Jurkat, Clone E6-1 (cell line): Measurements from ENCODE around the gene ZC3H12D.
"Not testable (repeated sequence)": the region's sequence is repeated elsewhere in the genome, so short reads cannot be mapped to it uniquely, and the experiment has no call there.

Experiments used
- DNase-seq: peaks from one replicate; pipeline ENCODE4 v3.0.0-alpha.2; 2011; ENCODE audit warnings: low read depth, low spot score
- H3K4me3 ChIP-seq: 2 replicates; pipeline ENCODE4 v1.5.1; 2011; ENCODE audit warnings: mild to moderate bottlenecking, low read length, control low read depth, moderate library complexity

The ZC3H12D gene

DNA sequence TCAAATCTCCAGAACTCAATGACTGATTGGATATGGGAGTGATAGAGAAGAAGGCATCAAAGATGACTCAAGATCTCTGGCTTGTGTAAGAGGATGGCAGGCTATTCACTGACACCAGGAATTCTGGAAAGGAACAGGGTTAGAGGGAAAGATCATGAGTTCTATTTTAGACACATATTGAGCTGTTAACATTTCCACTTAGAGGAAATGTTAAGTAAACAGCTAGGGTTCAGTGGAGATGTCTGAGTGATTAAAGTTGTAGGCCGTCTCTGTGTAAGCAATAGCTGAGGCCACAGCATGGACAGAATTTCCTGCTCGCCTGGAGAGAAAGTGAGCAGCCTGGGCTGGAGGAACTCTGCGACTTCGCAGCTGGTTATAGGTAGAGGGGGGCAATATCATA, 21.0 kb downstream of the ZC3H12D start:
- DNase-seq: no peak
- H3K4me3 ChIP-seq: no peak overlapping the region

DNA sequence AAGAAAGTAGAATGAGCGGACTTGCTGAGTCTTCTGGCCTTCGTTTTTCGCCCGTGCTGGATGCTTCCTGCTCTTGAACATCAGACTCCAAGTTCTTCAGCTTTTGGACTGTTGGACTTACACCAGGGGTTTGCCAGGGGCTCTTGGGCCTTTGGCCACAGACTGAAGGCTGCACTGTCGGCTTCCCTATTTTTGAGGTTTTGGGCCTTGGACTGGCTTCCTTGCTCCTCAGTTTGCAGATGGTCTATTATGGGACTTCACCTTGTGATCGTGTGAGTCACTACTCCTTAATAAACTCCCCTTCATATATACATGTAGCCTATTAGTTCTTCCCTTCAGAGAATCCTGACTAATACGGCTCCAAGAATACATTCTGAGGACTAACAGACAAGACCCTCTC, 22.1 kb downstream of the ZC3H12D start:
- DNase-seq, H3K4me3 ChIP-seq: not testable (repeated sequence)

DNA sequence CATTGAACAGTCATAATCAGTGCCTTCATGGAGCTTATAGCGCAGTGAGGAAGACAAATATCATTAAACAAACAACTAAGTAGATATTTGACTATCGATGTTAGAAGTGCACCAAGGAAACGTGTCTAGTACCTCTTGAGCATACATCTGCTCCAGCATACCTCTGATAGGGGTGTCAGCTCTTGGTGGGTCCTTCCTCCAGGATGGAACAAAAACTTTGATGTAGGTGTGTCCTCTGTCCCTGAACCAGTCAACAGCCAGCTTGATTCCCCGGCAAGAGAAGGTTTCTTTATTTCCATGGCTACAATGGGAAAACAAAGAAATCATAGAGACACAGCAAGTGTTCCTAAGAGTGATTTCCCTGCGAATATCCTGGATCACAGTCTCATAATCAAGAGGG, 23.1 kb downstream of the ZC3H12D start:
- H3K4me3 ChIP-seq: no peak overlapping the region
- no peak for DNase-seq

DNA sequence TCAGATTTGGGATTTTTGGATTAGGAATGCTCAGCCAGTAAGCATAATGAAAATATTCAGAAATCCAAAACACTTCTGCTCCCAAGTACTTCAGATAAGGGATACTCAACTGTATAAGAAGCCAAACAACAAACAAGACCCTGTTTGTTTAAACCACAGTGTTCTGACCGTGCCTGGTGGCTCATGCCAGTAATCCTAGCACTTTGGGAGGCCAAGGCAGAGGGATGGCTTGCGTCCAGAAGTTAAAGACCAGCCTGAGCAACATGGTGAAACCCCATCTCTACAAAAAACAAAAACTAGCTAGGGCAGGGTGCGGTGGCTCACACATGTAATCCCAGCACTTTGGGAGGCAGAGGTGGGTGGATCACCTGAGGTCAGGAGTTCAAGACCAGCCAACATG, 24.6 kb downstream of the ZC3H12D start:
- H3K4me3 ChIP-seq, DNase-seq: not testable (repeated sequence)

DNA sequence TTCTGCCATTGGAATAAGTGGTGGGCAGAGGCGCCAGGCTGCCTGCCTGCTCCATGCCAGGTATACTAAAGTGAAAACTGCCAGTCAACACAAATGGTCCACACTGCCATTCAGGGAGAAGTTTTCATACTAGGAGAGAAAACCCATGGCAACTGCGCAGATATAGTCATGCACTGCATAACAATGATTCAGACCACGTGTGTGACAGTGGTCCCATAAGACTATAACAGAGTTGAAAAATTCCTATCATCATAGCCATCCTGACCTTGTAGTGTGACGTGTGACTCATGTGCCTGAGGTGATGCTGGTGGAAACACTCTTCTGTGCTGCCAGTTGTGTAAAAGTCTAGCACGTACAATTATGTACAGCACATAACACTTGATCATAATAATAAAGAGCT, 25.1 kb downstream of the ZC3H12D start:
- no peak overlapping the region for H3K4me3 ChIP-seq
- DNase-seq: no peak

DNA sequence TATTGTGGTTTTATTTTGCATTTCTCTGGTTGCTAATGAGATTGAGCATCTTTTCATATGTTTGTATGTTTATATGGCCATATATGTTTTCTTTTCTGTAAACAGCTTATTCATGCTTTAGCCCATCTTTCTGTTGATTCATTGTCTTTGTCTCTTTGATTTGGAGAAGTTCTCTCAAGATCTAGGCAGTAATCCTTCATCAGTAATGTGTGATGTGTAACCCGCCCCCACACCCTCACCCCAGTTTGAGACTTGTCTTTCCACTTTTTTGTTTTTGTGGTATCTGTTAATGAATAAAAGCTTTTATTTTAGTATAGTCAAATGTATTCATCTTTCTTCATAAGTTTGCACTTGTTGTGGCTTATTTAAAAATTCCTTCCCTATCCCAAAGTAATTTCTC, 26.0 kb downstream of the ZC3H12D start:
- H3K4me3 ChIP-seq: no peak overlapping the region
- no peak for DNase-seq

DNA sequence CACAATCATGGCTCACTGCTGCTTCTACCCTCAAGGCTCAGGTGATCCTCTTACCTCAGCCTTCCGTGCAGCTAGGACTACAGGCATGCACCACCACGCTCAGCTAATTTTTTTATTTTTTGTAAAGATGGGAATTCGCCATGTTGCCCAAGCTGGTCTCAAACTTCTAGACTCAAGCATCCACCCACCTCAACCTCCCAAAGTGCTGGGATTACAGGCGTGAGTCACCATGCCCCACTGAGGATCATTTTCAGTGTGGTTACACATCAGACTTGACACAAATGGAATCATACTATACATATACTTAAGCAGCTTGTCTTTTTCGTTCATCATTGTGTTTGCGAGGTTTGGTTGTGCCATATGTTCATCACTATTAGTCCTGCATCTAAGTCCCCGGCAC, 26.6 kb downstream of the ZC3H12D start:
- no peak overlapping the region for H3K4me3 ChIP-seq
- no peak for DNase-seq

DNA sequence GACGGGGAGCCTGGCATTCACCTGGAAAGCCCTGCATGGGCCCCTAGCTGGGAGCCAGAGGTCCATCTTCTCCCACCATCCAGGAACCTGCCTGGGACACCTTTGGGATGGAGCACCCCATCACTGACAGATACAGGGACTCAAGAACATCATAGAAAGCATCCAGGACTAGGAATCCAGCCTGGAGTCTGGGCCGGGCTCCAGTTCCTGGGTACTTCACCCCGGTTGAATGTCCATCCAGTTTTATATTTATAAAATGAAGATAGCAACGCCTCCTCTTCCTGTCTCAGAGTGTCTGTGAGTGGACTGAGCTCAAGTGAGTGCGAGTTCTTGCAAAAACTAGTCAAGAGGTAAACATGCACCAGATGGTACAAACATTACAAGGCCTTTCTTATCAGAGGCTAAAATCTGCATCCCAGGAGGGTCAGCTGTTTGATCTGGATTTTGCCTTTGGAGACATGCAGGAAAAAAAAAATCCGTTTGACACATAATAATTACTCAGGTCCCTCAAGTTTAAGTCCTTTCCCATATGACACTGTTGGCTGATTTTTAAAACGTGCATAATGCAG, 27.4 kb downstream of the ZC3H12D start:
- no peak for DNase-seq
- H3K4me3 ChIP-seq: no peak overlapping the region

DNA sequence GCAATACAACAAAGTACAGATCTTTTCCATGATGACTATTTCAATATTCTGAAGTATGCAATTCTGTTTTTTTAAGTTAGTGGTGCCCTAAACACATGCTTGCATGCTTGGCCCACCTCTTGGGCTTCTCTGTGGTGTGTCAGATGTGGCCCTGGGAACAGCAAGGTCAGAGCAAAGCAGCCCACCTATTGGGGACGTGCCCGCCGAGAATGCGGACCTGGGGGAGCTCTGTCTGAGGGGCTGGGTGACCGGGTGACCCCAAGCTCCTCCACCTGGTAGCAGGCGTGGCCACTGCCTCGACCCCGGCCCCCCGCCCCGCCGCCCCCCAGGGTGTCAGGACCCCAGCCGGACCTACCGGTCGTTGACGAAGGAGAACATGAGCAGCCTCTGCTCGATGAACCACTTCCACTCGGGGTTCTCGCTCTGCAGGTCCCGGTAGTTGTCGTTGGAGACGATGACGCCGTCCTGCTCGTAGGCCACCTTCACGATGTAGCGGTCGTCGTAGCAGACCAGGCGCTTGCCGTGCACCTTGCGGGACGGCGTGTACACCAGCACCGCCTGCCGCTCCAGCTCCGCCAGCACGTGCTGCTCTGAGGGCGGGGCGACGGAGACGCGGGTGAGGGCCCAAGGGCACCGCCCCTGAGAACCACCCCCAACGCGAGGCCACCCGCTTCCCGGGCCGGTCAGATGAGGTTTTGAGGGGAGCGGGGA, 28.3 kb downstream of the ZC3H12D start:
- H3K4me3 ChIP-seq: no peak overlapping the region
- no peak for DNase-seq

DNA sequence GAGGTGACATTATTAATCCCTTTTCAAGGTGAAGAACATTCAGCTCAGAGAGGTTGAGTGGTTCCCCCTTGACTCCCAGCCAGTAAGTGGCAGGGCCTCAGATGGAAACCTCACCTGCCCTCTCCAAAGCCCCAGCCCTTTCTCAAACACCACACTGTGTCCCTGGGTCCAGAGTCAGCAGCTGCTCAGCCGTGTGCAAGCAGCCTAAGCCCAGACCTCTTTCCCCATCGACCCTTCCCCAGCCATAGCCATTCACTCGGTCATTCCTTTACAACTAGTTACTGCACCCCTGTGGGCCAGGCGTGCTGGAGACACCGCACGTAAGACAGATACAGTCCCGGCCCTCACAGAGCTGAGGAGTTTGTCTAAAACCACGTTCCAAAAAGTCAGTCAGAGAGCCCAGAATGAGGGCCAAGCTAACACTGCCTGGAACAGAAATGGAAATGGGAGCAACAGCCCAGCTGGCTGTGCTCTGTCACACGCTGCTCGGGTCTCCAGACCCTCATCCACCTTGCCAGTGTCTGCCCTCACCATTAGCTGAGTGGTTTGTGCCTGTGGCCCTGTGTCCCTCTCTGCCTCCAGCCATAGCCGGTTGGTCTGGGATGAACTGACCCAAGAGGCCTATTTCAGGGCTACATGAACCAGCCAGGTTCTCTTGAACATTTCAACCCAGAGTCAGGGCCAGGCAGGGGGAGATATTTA, 29.6 kb downstream of the ZC3H12D start:
- H3K4me3 ChIP-seq: no peak overlapping the region
- no peak for DNase-seq

DNA sequence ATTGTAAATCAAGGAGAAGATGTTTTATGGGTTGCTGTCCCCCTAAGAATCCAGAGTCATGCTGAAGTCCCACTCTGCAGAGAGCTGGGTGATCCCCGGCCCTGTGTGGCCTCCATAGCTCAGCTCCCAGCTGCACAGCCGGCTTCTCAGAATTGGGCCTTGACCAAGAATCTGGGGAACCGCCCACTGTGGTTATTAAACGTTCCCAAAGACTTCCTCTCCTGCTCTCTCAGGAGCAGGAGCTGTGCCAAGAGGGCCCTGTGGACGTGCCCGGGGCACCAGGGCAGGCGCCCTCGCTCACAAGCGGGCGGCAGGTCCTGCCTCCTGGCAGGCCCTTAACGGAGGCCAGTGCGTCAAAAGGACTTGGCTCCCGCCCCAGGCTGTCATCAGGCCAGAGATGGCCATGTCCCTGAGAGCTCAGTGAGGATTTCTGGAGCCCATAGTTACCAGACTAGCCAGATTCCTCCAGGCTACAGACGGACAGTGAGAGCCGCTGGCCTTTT, 30.4 kb downstream of the ZC3H12D start:
- no peak overlapping the region for H3K4me3 ChIP-seq
- DNase-seq: no peak

DNA sequence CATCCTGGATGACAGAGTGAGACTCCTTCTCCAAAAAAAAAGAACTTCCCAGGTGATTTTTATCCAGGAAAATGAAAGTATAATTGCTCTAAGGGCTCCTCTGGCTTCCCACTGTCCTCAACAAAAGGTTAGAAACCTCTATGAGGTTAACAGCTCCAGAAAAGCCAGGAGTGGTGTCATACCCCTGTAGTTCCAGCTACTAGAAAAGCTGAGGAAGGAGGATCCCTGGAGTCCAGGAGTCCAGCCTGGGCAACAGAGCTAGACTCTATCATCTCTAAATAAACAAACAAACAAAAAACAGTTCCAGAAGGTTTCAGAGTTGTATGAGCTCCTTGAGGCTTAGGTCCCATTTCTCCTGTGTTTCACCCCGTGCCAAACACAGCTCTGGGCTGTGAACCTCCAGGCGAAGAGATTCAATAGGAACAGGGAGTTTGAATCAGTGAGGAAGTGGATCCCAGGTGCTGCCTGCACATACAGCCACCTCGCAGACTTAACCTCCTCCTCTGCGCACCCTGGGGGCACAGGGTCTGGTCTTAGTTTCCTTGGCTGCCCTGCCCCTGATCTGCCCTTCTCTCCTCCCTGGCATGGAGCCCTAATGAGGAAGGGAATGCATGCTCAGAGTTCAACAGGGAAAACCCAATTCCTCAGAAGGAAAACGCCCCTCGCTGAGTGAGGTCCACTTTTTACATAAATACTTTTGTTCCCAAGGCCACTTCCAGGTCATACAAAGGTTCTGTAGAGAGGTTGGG, 31.0 kb downstream of the ZC3H12D start:
- no peak for DNase-seq

DNA sequence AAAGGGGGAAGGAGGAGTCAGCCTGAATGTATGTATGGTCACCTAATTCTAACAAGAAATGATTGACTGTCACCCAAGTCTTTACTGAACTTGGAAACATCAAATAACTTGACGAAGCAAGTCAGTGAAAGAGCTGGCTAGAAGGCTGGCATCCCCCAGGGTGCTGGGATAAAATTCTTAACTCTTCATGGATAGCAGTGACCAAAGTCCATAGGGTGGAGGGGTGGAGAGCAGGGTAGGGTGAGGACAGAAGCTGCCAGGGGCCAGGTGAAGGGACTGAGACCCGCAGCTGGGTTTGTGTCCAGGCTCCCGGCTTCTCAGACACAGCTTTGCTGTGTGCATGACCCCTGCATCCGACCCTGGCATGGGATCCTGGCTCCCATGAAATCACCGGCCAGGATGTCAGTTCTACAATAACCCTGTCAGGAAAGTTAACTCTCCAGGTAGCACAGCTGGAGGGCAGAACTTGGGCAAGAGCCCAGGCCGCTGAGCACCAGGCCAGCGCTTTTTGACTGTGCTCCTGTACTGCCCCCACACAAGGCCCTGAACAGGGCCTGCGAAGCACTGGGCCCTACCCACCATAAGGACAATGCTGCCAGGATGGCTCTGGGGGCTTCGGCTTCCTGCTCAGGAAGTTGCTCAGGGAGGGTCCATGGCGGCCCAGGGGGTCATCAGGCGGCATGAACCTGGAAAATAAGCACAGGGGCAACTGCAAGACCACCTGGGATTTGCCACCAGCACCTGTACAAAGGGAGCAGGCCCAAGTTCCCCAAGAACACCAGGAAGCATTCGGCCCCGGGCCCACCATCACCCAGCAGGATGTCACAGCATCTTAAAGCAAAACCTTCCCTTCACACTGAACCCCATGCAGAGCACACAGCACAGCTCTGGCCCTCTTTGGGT, 32.5 kb downstream of the ZC3H12D start:
- DNase-seq: no peak
- H3K4me3 ChIP-seq: no peak overlapping the region

More for the DNA sequence above, 31.0 kb downstream of the ZC3H12D start:
- H3K4me3 ChIP-seq: no peak overlapping the region

DNA sequence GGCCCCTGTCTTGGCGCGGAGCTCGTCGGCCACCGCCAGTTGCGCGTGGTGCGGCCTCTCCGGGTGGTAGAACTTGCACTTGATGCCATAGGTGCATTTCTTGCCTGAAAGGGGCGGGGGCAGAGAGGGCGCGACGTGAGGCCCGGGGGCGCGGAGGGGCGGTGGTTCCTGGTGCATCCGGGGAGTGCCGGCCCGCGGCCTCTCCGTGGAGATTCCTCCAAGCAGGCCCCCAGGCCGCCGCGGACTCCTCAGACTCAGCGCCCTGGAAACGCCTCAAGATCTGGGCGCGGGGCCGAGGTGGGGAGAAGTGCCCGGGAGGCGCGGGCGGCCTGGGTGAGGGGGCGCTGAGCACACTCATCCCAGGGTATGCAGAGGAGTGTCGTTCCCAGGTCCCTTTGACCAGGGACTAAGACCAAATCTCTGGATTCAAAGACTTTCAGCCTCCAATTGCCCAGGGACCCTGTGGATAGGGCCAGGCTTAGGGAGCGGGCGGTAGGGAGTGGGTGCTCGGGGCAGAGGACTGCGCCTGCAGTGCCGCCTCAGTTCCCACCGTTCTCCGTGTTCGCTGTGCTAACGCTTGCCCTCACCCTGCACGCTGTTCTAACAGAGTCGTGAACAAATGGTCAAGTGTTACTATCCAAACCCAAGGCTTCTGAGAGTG, 33.3 kb downstream of the ZC3H12D start:
- no peak for DNase-seq

DNA sequence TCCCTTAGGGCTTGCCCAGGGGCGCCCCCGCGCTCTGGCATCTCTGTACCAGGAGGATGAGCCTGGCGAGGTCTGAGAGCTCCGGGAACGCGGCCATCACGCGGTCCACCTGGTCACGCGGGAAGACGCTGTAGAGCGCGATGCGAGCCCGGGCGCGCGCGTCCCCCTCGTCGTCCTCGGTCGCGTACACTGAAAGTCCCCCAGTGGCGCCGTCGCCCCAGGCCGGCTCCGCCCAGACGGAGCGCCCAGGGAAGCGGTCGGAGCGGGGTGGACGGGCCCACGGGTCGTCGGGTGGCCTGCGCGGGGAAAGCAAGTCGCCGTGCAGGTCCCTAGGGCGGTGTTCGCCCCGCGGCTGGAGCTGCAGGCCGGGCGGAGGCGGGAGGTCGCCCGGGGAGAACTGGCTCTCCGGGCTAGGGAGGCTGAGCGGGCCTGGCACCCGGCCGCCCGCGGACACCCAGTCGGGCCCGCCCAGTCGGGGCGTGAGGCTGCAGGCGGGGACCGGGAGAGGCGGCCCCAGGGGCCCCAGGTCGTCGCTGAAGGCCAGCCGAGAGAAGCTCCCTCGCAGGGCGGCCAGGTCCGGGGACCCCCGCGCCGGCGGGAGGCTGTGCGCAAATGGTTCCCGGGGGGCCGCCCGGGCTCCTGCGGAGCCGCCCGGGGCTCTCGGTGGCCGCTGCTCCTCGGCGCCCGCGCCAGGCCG, 34.0 kb downstream of the ZC3H12D start:
- no peak for DNase-seq
- H3K4me3 ChIP-seq: no peak overlapping the region

More for the DNA sequence above, 33.3 kb downstream of the ZC3H12D start:
- H3K4me3 ChIP-seq: no peak overlapping the region

DNA sequence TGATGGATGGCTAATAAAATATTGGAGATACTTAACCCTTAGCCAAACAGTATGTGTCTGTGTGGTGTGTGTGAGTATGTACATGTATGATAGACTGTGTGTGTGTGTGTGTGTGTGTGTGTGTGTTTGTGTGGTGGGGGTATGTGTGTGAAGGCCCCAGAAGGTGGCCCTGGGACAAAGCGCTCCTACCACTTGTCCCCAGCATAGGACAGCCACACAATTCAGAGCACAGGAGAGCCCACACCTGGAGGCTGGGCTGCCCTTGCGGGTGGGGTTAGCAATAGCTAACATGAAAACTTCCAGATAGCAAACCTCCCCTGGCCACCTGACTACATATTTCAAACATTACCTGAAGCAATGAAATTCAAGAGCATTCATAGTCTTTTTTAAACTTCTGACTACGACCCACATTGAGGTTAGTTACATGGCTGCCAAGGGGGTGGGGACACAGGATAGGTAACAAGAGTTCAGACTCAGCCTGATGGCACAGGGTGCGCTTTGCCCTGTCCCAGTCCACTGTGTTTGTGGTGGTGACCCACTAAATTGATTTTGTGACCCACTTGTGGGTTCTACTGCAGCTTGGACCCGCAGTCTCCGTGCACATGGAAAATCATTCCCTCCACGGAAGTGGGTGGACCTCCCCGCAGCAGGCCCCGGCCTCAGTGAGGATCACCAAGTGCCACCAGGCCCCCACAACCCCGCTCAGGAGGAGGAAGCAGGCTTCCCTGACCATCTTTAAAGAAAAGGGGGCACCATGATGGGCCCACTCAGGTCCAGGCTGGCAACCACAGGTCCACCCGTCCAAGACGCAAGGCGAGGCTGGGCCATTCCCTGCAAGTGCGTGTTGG, 34.8 kb downstream of the ZC3H12D start:
- DNase-seq: no peak
- H3K4me3 ChIP-seq: no peak overlapping the region
